Thyroid gland (tissue), 4 donors: Measurements from ENCODE around the gene CORT.

Experiments
- POLR2A ChIP-seq, 2 donors: fragments of 450-650 bp; IDR thresholded peaks; one replicate each; pipeline ENCODE4 v1.6.1; 2017; ENCODE audit warnings: antibody characterized with exemption in 2 of 2, mild to moderate bottlenecking in 2 of 2, moderate library complexity in 1 of 2
- TF ChIP-seq, protein P1 (sequence below), 6 experiments: fragments of 200-600 bp in 3 of 6; fragments of 450-650 bp in 3 of 6; sonication (generic) in 3 of 6; IDR thresholded peaks; one replicate each; pipeline ENCODE4 v1.5.1; 2016 to 2019; ENCODE audit warnings: antibody characterized with exemption in 6 of 6, mild to moderate bottlenecking in 2 of 6, inconsistent platforms in 1 of 6, moderate library complexity in 1 of 6

DNA sequence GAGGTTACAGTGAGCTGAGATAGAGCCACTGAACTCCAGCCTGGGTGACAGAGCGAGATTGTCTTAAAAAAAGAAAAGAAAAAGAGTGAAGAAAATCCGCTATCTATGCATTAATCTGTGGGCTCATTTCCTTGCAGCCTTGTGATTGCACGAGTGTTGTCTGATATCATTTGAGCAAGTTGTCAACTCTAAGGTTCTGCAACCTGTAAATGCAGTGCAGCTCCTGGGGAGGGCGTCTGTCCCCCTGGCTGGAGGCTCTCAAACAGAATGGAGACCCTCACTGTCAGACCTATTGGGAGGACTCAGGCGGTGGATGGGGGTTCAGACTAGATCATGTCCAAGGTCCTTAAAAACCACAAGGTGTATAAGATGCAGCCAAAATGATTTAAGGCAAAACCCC lies 6.2 kb downstream of the CORT start:
- TF ChIP-seq, protein P1, sequence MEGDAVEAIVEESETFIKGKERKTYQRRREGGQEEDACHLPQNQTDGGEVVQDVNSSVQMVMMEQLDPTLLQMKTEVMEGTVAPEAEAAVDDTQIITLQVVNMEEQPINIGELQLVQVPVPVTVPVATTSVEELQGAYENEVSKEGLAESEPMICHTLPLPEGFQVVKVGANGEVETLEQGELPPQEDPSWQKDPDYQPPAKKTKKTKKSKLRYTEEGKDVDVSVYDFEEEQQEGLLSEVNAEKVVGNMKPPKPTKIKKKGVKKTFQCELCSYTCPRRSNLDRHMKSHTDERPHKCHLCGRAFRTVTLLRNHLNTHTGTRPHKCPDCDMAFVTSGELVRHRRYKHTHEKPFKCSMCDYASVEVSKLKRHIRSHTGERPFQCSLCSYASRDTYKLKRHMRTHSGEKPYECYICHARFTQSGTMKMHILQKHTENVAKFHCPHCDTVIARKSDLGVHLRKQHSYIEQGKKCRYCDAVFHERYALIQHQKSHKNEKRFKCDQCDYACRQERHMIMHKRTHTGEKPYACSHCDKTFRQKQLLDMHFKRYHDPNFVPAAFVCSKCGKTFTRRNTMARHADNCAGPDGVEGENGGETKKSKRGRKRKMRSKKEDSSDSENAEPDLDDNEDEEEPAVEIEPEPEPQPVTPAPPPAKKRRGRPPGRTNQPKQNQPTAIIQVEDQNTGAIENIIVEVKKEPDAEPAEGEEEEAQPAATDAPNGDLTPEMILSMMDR (IDR thresholded peaks at IDR 0.05): no peak
- TF ChIP-seq POLR2A (IDR thresholded peaks at IDR 0.05): no peak
